Measurements from ENCODE around the gene MTRF1.

DNA sequence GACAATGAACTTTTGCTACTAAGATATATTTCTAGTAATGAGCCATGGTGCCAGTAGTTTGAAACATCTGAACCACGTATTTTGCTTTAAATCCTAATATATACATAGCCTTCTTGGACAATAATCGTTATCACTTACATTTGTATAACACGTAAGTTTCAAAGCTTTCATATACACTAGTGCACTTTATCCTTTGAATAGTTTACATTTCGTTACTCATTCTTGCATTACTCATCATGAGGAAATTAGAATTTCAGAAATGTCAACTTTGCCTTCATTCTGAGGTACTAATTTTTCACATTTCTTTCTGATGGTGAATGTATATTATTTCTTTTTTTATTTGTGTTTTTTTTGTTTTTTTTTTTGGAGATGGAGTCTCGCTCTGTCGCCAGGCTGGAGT, 74.8 kb downstream of the MTRF1 start:
- TF ChIP-seq, protein P1, sequence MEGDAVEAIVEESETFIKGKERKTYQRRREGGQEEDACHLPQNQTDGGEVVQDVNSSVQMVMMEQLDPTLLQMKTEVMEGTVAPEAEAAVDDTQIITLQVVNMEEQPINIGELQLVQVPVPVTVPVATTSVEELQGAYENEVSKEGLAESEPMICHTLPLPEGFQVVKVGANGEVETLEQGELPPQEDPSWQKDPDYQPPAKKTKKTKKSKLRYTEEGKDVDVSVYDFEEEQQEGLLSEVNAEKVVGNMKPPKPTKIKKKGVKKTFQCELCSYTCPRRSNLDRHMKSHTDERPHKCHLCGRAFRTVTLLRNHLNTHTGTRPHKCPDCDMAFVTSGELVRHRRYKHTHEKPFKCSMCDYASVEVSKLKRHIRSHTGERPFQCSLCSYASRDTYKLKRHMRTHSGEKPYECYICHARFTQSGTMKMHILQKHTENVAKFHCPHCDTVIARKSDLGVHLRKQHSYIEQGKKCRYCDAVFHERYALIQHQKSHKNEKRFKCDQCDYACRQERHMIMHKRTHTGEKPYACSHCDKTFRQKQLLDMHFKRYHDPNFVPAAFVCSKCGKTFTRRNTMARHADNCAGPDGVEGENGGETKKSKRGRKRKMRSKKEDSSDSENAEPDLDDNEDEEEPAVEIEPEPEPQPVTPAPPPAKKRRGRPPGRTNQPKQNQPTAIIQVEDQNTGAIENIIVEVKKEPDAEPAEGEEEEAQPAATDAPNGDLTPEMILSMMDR (IDR thresholded peaks at IDR 0.05): no peak
- no peak for TF ChIP-seq POLR2A (IDR thresholded peaks at IDR 0.05)
